ENCODE results near the gene VWF. TPM values are rescaled to one million over a fixed set of nuclear protein-coding genes. Genes with fewer than 3 reads are reported as not detected.
A peak's percentile ranks its signal among the peaks of the same experiment; 100 is the strongest.

Gene VWF
- total RNA-seq, 1 donor from 2014 or later, result 468 TPM

- DNase-seq, result no peak
- intact Hi-C loops (cut with DNase I), result no loop called here
- Histone ChIP-seq H3K4me1 (peaks cover 39% of the 10 kb centered on the region), H3K27me3 (ENCODE audit: low read depth) (no peaks in the 10 kb centered on the region), H3K4me3 (no peak overlapping the region), H3K9me3 (no peaks in the 10 kb centered on the region), H3K27ac (peak overlapping the region; percentile 21), H3K36me3 (peaks cover 4% of the 10 kb centered on the region)
- no peak for TF ChIP-seq CTCF (IDR thresholded peaks at IDR 0.05)
- peak; percentile 18 to 33 for ATAC-seq
Measured at GRCh38 chr12:6084261-6084968, 40.1 kb downstream of the VWF start.

GRCh38 chr12:6083601-6084000, 40.9 kb downstream of the VWF start:
- ATAC-seq (no peak), DNase-seq (no peak)
- no peak overlapping the region for H3K27ac ChIP-seq
- peaks cover 4% of the 10 kb centered on the region for H3K36me3 ChIP-seq
- H3K9me3 ChIP-seq, result no peaks in the 10 kb centered on the region
- H3K4me1 ChIP-seq, result peaks cover 36% of the 10 kb centered on the region
- no peak overlapping the region for H3K4me3 ChIP-seq
- no peaks in the 10 kb centered on the region for H3K27me3 ChIP-seq (ENCODE audit: low read depth)
- TF ChIP-seq CTCF (IDR thresholded peaks at IDR 0.05), result no peak
- intact Hi-C loops (cut with DNase I), result no loop called here

DNA sequence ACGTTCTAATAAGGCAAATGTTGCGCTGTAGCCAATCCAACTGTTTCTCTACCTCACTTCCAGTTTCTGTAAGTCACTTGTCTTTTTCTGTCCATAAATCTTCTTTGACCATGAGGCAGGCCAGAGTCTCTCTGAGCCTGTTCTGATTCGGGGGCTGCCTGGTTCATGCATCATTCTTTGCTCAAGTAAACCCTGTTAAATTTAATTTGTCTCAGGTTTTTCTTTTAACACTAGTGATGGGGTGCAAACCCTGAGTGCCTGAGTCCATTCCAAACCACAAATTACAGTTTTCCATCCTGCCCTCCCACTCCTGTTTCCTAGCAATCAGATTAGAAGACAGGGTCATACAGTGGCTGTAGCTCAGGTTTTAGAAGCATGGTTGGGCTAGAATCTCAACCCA, 41.9 kb downstream of the VWF start:
- no peak overlapping the region for H3K4me3 ChIP-seq
- H3K9me3 ChIP-seq, result no peaks in the 10 kb centered on the region
- intact Hi-C loops (cut with DNase I), result no loop called here
- no peaks in the 10 kb centered on the region for H3K27me3 ChIP-seq (ENCODE audit: low read depth)
- ATAC-seq, result no peak
- no peak for DNase-seq
- peaks cover 1% of the 10 kb centered on the region for H3K36me3 ChIP-seq
- H3K4me1 ChIP-seq, result peaks cover 42% of the 10 kb centered on the region
- TF ChIP-seq CTCF (IDR thresholded peaks at IDR 0.05), result no peak
- no peak overlapping the region for H3K27ac ChIP-seq

GRCh38 chr12:6080149-6081045, 44.1 kb downstream of the VWF start:
- DNase-seq (no peak), ATAC-seq (no peak)
- no peak overlapping the region for H3K27ac ChIP-seq
- H3K36me3 ChIP-seq, result no peaks in the 10 kb centered on the region
- peaks cover 37% of the 10 kb centered on the region for H3K4me1 ChIP-seq
- intact Hi-C loops (cut with DNase I), result no loop called here
- peaks cover 3% of the 10 kb centered on the region for H3K27me3 ChIP-seq (ENCODE audit: low read depth)
- no peak for TF ChIP-seq CTCF (IDR thresholded peaks at IDR 0.05)
- no peak overlapping the region for H3K4me3 ChIP-seq
- no peaks in the 10 kb centered on the region for H3K9me3 ChIP-seq

DNA sequence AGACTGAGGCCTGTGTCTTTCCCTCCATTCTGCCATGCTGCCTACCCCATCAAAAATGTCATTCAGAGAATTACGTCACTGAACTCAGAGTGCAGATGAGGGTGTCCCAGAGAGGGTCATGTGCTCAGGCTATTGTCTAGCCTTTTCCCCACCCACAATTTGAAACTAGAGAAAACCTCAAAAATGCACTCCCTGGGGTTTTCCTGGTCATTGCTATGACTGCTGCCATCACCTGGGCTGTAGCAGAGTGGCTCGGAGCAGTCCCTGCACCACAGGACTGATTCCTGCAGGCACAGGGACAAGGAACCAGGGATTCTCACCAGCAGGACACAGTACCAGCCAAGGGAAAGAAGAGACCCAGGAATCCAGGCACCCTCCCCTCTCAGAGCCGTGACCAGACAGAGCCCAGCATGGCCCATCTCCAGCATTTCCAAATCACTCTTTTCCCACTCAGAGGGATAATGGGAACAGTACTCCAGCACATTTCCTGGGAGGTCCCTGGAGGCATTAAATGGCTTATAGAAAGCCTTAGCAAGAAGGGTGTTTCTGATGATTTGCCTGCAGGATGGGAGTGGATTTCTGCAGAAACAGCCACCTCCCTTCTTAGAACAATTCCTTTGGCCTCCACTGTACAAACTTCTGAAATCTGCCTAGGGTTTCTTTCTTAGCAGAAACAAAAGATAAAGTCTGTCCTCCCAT, 45.9 kb downstream of the VWF start:
- DNase-seq (no peak), ATAC-seq (no peak)
- H3K4me1 ChIP-seq, result peaks cover 39% of the 10 kb centered on the region
- H3K9me3 ChIP-seq, result no peaks in the 10 kb centered on the region
- H3K27me3 ChIP-seq (ENCODE audit: low read depth), result peaks cover 7% of the 10 kb centered on the region
- intact Hi-C loops (cut with DNase I), result no loop called here
- no peak for TF ChIP-seq CTCF (IDR thresholded peaks at IDR 0.05)
- H3K4me3 ChIP-seq, result no peak overlapping the region
- H3K36me3 ChIP-seq, result no peaks in the 10 kb centered on the region
- H3K27ac ChIP-seq, result peak overlapping the region; percentile 31

All from lower lobe of right lung (tissue), 2 donors.